GM18870 (cell line): ENCODE data around the gene DHFR.
"Not testable (repeated sequence)": the region's sequence is repeated elsewhere in the genome, so short reads cannot be mapped to it uniquely, and the experiment has no call there.

Experiments
- ATAC-seq: cut with Tn5 transposase; IDR thresholded peaks from one replicate; pipeline ENCODE4 v1.9.1; 2021; ENCODE audit warnings: moderate library complexity; ENCODE audit not compliant: unreplicated experiment

Gene DHFR

GRCh38 chr5:80654391-80655230, at the start of gene DHFR, which contains the start of gene MSH3:
Gene DHFR (minus strand): TSS chr5:80654983. CDS start chr5:80654489, 494 bp downstream.
Gene MSH3 (plus strand): TSS chr5:80654652. CDS start chr5:80654728, 76 bp downstream.
- ATAC-seq = peak; percentile 30

GRCh38 chr5:80704221-80704620, 49.4 kb upstream of the DHFR start:
- ATAC-seq = no peak

- no peak for ATAC-seq
These were observed 49.0 kb upstream of the DHFR start for GRCh38 chr5:80703747-80704146.

GRCh38 chr5:80703291-80703690, 48.5 kb upstream of the DHFR start:
- no peak for ATAC-seq

- no peak for ATAC-seq
These were observed 46.8 kb upstream of the DHFR start for GRCh38 chr5:80701597-80701996.

GRCh38 chr5:80698369-80698768, 43.6 kb upstream of the DHFR start:
- ATAC-seq = no peak

GRCh38 chr5:80697100-80697499, 42.3 kb upstream of the DHFR start:
- no peak for ATAC-seq

- no peak for ATAC-seq
These were observed 41.7 kb upstream of the DHFR start for GRCh38 chr5:80696450-80696849.

GRCh38 chr5:80695666-80696065, 40.9 kb upstream of the DHFR start:
- ATAC-seq = no peak

GRCh38 chr5:80689627-80690026, 34.8 kb upstream of the DHFR start:
- ATAC-seq = no peak

- no peak for ATAC-seq
These were observed 34.1 kb upstream of the DHFR start for GRCh38 chr5:80688648-80689420.

- no peak for ATAC-seq
These were observed 32.0 kb upstream of the DHFR start for GRCh38 chr5:80686757-80687156.

- ATAC-seq = no peak
These were observed 21.9 kb upstream of the DHFR start for GRCh38 chr5:80676706-80677105.

GRCh38 chr5:80672140-80672736, 17.5 kb upstream of the DHFR start:
- no peak for ATAC-seq

- peak; percentile 65 for ATAC-seq
These were observed 13.5 kb upstream of the DHFR start for GRCh38 chr5:80668016-80668969.

GRCh38 chr5:80667384-80667783, 12.6 kb upstream of the DHFR start:
- ATAC-seq = no peak

GRCh38 chr5:80665057-80665456, 10.3 kb upstream of the DHFR start:
- ATAC-seq = no peak

GRCh38 chr5:80662108-80662507, 7.3 kb upstream of the DHFR start:
- no peak for ATAC-seq

- ATAC-seq = not testable (repeated sequence)
These were observed 5.9 kb upstream of the DHFR start for GRCh38 chr5:80660661-80661060.

- ATAC-seq = no peak
These were observed 4.3 kb upstream of the DHFR start for GRCh38 chr5:80659106-80659505.
